Measurements from ENCODE around the gene IQSEC3.

DNA sequence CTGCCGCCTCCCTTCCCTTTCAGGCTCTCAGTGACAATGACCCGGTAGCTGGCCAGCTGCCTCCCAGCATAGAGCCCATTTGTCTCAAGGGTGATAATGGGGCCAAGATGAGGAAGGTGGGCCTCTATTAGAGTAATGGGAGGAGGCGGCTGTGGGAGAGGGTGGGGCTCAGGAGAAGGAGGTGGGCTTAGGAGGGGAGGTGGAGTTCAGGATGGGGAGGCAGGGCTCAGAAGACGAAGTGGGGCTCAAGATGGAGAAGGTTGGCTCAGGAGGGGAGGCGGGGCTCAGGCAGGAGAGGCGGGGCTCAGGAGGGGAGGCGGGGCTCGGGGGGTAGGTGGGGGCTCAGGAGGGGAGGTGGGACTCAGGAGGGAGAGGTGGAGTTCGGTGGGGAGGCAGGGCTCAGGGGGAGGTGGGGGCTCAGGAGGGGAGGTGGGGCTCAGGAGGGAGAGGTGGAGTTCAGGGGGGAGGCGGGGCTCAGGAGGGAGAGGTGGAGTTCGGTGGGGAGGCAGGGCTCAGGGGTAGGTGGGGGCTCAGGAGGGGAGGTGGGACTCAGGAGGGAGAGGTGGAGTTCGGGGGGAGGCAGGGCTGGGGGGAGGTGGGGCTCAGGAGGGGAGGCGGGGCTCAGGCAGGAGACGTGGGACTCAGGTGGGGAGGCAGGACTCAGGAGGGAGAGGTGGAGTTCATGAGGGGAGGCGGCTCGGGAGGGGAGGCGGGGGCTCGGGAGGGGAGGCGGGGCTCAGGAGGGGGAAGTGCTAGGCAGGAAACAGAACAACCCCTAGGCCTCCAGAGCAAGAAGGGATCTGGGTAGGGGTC lies 36.8 kb downstream of the IQSEC3 start:
- TF ChIP-seq HMGXB4 (CRISPR knock-in tag; IDR thresholded peaks at IDR 0.05) (no peak), CTCF (IDR thresholded peaks at IDR 0.05) (no peak), HMGA2 (CRISPR knock-in tag; IDR thresholded peaks at IDR 0.05) (no peak), ELF4 (CRISPR knock-in tag; IDR thresholded peaks at IDR 0.05; ENCODE audit: low read depth) (no peak), ETV6 (CRISPR knock-in tag; IDR thresholded peaks at IDR 0.05) (no peak), USF2 (CRISPR knock-in tag; IDR thresholded peaks at IDR 0.05) (no peak), TP53 (CRISPR knock-in tag; IDR thresholded peaks at IDR 0.05) (no peak), ESRRA (CRISPR knock-in tag; IDR thresholded peaks at IDR 0.05; ENCODE audit: borderline replicate concordance) (no peak), TEAD4 (CRISPR knock-in tag; IDR thresholded peaks at IDR 0.05) (no peak)
- TF ChIP-seq, protein P1, sequence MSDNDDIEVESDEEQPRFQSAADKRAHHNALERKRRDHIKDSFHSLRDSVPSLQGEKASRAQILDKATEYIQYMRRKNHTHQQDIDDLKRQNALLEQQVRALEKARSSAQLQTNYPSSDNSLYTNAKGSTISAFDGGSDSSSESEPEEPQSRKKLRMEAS (CRISPR knock-in tag; IDR thresholded peaks at IDR 0.05): no peak
- TF ChIP-seq, protein P2, sequence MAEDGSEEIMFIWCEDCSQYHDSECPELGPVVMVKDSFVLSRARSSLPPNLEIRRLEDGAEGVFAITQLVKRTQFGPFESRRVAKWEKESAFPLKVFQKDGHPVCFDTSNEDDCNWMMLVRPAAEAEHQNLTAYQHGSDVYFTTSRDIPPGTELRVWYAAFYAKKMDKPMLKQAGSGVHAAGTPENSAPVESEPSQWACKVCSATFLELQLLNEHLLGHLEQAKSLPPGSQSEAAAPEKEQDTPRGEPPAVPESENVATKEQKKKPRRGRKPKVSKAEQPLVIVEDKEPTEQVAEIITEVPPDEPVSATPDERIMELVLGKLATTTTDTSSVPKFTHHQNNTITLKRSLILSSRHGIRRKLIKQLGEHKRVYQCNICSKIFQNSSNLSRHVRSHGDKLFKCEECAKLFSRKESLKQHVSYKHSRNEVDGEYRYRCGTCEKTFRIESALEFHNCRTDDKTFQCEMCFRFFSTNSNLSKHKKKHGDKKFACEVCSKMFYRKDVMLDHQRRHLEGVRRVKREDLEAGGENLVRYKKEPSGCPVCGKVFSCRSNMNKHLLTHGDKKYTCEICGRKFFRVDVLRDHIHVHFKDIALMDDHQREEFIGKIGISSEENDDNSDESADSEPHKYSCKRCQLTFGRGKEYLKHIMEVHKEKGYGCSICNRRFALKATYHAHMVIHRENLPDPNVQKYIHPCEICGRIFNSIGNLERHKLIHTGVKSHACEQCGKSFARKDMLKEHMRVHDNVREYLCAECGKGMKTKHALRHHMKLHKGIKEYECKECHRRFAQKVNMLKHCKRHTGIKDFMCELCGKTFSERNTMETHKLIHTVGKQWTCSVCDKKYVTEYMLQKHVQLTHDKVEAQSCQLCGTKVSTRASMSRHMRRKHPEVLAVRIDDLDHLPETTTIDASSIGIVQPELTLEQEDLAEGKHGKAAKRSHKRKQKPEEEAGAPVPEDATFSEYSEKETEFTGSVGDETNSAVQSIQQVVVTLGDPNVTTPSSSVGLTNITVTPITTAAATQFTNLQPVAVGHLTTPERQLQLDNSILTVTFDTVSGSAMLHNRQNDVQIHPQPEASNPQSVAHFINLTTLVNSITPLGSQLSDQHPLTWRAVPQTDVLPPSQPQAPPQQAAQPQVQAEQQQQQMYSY (CRISPR knock-in tag; IDR thresholded peaks at IDR 0.05): no peak
- TF ChIP-seq, protein P3, sequence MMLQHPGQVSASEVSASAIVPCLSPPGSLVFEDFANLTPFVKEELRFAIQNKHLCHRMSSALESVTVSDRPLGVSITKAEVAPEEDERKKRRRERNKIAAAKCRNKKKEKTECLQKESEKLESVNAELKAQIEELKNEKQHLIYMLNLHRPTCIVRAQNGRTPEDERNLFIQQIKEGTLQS (CRISPR knock-in tag; conservative IDR thresholded peaks at IDR 0.05): no peak
- TF ChIP-seq, protein P4, sequence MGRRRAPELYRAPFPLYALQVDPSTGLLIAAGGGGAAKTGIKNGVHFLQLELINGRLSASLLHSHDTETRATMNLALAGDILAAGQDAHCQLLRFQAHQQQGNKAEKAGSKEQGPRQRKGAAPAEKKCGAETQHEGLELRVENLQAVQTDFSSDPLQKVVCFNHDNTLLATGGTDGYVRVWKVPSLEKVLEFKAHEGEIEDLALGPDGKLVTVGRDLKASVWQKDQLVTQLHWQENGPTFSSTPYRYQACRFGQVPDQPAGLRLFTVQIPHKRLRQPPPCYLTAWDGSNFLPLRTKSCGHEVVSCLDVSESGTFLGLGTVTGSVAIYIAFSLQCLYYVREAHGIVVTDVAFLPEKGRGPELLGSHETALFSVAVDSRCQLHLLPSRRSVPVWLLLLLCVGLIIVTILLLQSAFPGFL (CRISPR knock-in tag; IDR thresholded peaks at IDR 0.05; ENCODE audit: borderline replicate concordance): no peak
